NCI-H526 (cell line): ENCODE measurements around the gene ATOH8.
"Not testable (repeated sequence)": the region's sequence is repeated elsewhere in the genome, so short reads cannot be mapped to it uniquely, and the experiment has no call there.

Experiments used
- DNase-seq, 2 experiments: peaks; one replicate each; lab custom pipeline; 2025; lab: John Stamatoyannopoulos, UW

Gene ATOH8

GRCh38 chr2:85828725-85829124 is 74.9 kb downstream of the ATOH8 start:
- no peak for DNase-seq

- not testable (repeated sequence) for DNase-seq
Observed at GRCh38 chr2:85829394-85829793, 75.6 kb downstream of the ATOH8 start.

GRCh38 chr2:85830645-85831044 is 76.9 kb downstream of the ATOH8 start:
- DNase-seq: no peak

GRCh38 chr2:85831735-85832134 is 77.9 kb downstream of the ATOH8 start:
- DNase-seq: no peak

- no peak for DNase-seq
Observed at GRCh38 chr2:85834466-85834865, 80.7 kb downstream of the ATOH8 start.
